A673 (cell line): ENCODE measurements around the gene IL1RN.

ENCODE experiments used
- CTCF ChIP-seq: fragments of 300-800, 200-600 bp; sonication (generic); conservative IDR thresholded peaks from 2 replicates; pipeline ENCODE4 v1.5.1; 2017; ENCODE audit warnings: low read depth, mild to moderate bottlenecking, antibody characterized with exemption, low read length, moderate library complexity, mixed read lengths
- EZH2 ChIP-seq: fragments of 200-600 bp; sonication (generic); IDR thresholded peaks from 2 replicates; pipeline ENCODE4 v1.6.1; 2017; ENCODE audit warnings: borderline replicate concordance, low read depth, mild to moderate bottlenecking, mixed read lengths, antibody characterized with exemption, low read length; ENCODE audit not compliant: poor library complexity, severe bottlenecking

- no peak for TF ChIP-seq EZH2
- peak; percentile 78 for TF ChIP-seq CTCF
Measured at GRCh38 chr2:113136828-113137775, 9.7 kb downstream of the IL1RN start.
